Astrocyte of the cerebellum (primary cell): ENCODE measurements around the gene TMEM200A.

Experiments
- DNase-seq: peaks from one replicate; pipeline ENCODE4 v3.0.0-alpha.2; 2011; ENCODE audit warnings: low read depth
- H3K4me3 ChIP-seq: 2 replicates; pipeline ENCODE4 v1.5.1; 2011; ENCODE audit warnings: mild to moderate bottlenecking, low read depth, low read length, moderate library complexity
- in situ Hi-C: cut with HindIII; loops from 2 replicates; pipeline ENCODE4 v1.10.0; 2017; ENCODE audit warnings: low sequenced_read_pairs
- TF ChIP-seq, protein P1 (sequence below): IDR thresholded peaks from 2 replicates; pipeline ENCODE4 v1.5.1; 2012; ENCODE audit warnings: low read length, low read depth, moderate library complexity, mild to moderate bottlenecking; ENCODE audit errors: missing control alignments

The TMEM200A gene

DNA sequence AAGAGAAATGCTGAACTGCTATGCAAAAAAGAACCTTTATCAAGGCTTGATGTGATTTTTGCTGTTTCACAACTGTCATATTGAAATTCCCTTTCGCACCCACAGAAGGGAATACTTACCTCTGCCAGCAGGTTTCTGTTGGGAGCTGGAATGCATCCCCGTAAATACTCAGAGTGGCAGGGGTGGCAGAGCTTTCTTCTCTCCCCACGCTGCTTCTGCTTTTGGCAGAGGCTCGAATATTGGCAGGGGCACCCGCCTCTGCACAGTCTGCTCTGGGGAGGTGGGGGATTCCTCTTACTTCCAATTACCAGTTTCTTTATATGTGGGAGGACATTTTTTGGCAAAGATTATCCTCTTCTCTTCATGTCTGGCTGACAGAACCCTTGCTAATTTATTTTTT lies 28.4 kb downstream of the TMEM200A start:
- H3K4me3 ChIP-seq: no peak overlapping the region
- DNase-seq: no peak
- in situ Hi-C loops: no loop called here
- TF ChIP-seq, protein P1, sequence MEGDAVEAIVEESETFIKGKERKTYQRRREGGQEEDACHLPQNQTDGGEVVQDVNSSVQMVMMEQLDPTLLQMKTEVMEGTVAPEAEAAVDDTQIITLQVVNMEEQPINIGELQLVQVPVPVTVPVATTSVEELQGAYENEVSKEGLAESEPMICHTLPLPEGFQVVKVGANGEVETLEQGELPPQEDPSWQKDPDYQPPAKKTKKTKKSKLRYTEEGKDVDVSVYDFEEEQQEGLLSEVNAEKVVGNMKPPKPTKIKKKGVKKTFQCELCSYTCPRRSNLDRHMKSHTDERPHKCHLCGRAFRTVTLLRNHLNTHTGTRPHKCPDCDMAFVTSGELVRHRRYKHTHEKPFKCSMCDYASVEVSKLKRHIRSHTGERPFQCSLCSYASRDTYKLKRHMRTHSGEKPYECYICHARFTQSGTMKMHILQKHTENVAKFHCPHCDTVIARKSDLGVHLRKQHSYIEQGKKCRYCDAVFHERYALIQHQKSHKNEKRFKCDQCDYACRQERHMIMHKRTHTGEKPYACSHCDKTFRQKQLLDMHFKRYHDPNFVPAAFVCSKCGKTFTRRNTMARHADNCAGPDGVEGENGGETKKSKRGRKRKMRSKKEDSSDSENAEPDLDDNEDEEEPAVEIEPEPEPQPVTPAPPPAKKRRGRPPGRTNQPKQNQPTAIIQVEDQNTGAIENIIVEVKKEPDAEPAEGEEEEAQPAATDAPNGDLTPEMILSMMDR: no peak

DNA sequence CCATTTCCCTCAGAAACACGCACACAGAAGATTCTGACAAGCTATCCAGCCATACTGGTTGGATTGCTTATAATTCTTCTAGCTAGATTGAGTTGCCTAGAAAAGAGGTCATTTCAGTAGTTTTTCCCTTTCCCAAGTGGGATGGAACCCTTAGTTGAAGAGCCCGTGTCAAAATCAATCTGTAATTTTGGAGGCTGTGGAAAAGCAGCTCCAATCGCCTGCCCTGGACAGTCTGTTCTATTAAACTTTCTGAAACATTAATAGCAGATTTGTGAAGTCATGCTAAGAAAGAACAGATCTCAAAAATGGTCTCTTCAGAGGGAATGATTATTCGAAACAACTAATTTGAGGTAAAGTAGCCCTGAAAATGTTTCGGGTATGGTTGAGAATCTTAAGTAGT lies 29.3 kb downstream of the TMEM200A start:
- H3K4me3 ChIP-seq: no peak overlapping the region
- TF ChIP-seq, protein P1: no peak
- DNase-seq: no peak
- in situ Hi-C loops: no loop called here

DNA sequence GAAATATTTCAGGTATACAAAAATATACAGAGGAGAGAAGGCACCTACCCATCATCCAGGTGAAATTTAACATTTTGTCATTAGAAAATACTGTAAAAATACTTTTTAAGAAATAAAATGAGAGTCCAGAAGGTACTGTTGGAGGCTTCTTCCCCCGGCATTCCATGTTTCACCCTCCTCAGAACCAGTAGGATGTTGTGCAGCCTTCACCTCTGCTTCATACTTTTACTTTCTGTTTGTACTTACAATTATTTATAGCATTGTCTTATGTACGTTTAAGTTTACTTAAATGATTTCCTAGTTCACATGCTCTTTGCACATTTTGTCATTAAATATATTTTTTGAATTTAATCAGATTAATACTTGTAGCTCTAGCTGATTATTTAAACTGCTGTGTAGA lies 30.9 kb downstream of the TMEM200A start:
- in situ Hi-C loops: no loop called here
- H3K4me3 ChIP-seq: no peak overlapping the region
- no peak for DNase-seq
- TF ChIP-seq, protein P1: no peak

DNA sequence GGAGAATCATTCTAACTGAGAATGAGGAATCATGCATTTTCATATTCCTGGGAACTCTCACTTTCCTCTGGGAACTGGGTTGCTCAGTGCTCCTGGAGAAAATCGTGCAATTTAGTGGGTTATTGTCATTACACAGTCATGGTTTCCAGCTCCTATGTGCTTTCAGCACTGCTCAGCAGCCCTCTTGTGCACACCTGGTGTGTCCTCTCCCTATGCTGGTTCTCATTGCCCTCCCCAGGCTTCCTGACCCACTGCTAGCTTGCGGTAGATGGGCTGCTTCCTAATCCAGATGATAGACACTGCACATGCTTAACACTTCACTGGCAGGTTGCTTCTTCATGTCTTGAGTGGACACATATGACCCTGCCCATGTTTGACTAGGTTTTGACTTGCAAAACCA lies 39.7 kb downstream of the TMEM200A start:
- H3K4me3 ChIP-seq: no peak overlapping the region
- TF ChIP-seq, protein P1: no peak
- in situ Hi-C loops: no loop called here
- DNase-seq: no peak

DNA sequence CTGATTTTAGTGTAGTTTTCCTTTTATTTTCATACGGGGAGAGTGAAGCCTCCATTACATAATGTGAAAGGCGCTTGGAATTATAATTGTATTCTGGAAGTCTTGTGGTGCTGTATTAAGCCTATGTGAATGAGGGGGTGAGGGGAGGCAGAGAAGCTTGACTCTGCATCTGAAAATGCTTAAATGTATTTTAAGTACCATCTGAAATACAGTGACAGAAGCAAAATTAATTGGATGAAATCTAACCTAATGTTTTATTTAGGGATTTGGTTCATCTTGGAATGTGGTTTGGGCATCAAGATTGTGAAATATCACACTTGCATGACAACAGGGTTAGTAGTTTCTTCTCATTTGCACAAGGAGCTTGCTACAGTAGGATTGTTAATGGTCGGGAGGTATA lies 41.2 kb downstream of the TMEM200A start:
- TF ChIP-seq, protein P1: no peak
- in situ Hi-C loops: no loop called here
- H3K4me3 ChIP-seq: no peak overlapping the region
- DNase-seq: no peak

DNA sequence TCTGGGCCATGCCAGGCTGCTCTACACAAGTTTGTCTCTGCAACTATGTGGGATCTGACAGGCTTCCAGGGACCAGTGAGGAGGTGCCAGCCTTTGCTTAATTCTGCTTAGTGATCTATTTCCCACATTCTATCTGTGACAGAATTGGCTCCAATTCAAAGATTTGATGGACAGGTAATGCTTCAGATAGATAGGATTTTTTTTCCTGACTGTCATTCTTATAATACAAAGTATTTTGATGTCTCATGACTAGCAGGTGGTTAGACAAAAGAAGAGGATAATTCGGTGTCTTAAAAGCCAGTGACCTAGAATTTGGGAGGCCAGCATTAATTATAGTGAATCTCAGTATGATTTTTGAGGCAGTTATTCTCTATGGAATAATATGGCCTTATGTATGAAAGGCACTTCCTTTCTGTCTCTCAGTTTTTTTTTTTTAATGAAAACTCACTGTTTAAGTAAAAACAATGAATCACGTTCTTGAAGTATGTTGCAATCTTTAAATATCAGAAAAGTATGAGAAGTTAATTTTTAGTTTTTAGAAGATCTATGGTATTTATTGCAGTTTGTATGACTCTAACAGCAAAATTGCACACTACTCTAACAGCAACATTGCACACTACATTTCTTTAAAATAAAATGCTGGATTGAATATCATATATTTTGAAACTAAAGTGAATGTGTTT lies 43.7 kb downstream of the TMEM200A start:
- no peak for DNase-seq
- in situ Hi-C loops: no loop called here
- TF ChIP-seq, protein P1: no peak
- no peak overlapping the region for H3K4me3 ChIP-seq
